OCI-M2 (cell line): Measurements from ENCODE around the gene PTDSS2.

Experiments
- DNase-seq: peaks from one replicate; lab custom pipeline; 2025; ENCODE audit not compliant: unreplicated experiment; lab: John Stamatoyannopoulos, UW

PTDSS2 gene

GRCh38 chr11:489610-490185 is 39.6 kb downstream of the PTDSS2 start:
- no peak for DNase-seq

DNA sequence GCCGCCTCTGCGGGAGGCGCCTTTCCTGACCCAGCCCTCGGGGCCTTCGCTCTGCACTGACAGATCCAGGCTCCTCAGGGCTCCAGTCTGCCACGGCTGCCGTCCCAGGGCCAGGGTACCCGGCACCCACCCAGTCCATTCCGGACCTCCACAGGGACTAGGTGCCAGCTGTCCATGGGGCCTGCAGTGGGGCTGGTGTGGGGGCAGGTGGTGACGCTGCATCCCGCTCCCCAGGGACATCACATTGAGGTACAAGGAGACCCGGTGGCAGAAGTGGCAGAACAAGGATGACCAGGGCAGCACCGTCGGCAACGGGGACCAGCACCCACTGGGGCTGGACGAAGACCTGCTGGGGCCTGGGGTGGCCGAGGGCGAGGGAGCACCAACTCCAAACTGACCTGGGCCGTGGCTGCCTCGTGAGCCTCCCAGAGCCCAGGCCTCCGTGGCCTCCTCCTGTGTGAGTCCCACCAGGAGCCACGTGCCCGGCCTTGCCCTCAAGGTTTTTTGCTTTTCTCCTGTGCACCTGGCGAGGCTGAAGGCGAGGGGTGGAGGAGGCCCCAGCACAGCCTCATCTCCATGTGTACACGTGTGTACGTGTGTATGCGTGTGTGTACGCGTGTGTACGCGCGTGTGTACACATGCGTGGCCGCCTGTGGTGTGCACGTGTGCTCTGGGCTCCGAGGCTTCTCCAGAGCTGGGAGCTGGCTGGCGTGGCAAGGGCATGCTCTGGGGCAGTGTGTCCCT is 40.3 kb downstream of the PTDSS2 start:
- DNase-seq = no peak

GRCh38 chr11:490930-491260 is 40.8 kb downstream of the PTDSS2 start:
- DNase-seq = no peak

DNA sequence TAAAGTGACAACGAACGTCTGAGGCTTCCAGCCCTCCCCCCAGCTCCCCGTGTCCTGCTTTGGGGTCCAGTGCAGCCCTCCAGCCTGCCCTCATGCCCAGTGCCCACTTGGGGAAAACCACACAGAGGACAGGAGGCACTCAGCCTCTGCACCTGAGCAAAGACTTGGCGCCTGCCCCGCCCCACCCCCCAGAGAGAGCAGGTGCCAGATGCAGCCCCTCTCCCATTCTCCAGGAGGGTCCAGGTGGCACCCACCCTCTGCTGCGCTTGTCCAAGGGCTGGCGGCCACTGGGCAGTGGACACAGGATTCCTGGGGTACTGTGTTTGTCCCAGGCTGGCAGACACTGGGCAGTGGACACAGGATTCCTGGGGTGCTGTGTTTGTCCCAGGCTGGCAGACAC is 41.3 kb downstream of the PTDSS2 start:
- DNase-seq = no peak

- DNase-seq = no peak
Measured at GRCh38 chr11:492427-493226, 42.5 kb downstream of the PTDSS2 start.

- DNase-seq = no peak
Measured at GRCh38 chr11:494761-495536, 44.9 kb downstream of the PTDSS2 start.

- no peak for DNase-seq
Measured at GRCh38 chr11:495537-495931, 45.5 kb downstream of the PTDSS2 start.

DNA sequence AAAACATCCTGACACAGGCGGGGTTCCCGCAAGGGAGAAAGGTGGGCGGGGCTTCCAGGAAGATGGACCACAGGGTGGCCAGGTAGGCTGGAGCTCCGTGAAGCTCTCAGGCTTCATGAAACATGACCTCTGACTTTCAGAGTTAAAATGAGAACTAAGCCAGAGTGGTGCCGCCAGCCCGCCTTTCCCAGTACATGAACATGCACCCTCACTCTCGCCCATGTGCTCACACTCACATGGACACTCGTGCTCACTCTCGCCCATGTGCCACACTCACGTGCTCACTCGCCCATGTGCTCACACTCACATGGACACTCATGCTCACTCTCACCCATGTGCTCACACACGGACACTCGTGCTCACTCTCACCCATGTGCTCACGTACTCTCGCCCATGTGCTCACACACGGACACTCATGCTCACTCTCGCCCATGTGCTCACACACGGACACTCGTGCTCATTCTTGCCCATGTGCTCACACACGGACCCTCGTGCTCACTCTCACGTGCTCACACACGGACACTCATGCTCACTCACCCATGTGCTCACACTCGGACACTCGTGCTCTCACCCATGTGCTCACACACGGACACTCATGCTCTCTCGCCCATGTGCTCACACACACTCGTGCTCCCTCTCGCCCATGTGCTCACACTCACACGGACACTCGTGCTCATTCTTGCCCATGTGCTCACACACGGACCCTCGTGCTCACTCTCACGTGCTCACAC is 46.9 kb downstream of the PTDSS2 start:
- no peak for DNase-seq

DNA sequence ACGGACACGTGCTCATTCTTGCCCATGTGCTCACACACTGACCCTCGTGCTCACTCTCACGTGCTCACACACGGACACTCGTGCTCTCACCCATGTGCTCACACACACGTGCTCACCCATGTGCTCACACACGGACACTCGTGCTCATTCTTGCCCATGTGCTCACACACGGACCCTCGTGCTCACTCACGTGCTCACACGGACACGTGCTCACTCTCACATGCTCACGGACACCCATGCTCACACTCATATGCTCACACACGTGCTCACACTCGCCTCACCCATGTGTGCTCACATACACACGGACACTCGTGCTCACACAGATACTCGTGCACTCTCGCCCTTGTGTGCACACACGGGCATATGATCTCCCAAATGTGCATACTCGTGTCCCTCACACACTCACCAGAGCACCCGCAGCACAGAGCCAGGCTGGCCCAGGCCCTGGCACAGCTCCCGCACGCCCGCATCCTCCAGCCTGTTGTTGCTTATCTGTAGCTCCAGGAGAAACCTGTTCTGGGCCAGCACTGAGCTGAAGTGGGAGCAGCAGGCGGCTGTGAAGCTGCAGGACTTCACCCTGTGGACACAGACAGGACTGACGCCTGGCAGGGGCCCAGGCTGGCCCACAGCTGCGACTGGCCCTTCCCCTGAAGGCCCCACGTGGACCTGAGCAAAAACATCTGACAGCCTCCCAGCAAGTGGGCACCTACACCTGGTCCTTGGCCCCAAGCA is 47.7 kb downstream of the PTDSS2 start:
- DNase-seq = no peak

GRCh38 chr11:498297-499181 is 48.5 kb downstream of the PTDSS2 start:
- DNase-seq = no peak

- no peak for DNase-seq
Measured at GRCh38 chr11:499201-500076, 49.4 kb downstream of the PTDSS2 start.

DNA sequence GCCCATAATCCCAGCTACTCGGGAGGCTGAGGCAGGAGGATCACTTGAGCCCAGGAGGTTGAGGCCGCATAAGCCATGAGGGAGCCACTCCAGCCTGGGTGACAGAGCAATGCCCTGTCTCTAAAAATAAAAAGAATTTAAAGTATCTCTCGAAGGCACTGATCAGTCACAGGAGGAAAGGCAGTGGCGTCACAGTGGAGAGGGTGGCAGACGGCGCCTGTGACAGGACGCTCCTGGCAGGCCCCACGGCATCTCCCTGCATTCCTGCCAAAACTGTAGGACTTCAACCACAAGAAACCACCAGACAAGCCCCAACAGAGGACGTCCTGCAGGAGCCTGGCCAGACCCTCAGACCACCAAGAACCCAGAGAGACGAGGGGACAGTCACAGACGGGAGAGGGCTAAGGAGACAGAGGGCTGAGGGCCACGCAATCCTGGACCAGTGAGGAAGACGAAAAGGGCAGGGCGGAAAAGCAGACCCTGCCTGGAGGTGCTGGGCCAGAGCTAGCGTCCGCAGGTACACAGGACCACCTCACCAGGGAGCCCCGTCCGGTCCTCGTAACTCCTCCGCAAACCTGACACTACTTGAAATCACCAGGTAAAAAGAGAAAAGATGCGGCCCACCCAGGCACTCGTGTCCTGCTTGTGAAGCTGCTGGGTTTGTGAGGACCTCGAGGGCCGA is 51.1 kb downstream of the PTDSS2 start:
- no peak for DNase-seq

DNA sequence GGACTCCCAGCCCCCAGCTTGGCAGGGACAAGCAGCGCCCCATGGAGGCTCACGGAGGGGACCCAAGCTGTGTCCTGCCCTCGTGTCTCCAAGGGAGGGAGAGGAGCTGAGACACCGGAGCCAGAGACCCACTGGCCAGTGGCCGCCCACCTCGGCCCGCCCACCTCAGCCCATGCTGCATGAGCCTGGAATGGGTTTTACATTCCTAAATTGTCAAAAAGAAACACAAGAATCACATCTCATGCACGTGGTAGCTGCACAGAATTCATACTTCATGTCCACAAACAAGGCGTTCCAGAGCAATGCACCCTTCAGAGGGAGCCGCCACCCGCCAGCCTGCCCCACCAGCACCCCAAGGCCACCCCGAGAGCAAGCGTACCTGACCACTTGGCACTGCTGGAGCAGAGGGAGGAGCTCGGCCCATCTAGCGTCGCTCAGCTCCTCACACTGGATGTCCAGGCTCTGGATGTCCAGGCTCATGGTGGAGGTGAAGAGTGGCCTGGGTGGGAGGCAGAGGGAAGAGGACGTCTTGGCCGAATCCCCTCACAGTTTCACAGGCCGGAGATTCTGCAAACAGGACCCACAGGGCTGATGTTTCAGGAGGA is 51.7 kb downstream of the PTDSS2 start:
- no peak for DNase-seq

DNA sequence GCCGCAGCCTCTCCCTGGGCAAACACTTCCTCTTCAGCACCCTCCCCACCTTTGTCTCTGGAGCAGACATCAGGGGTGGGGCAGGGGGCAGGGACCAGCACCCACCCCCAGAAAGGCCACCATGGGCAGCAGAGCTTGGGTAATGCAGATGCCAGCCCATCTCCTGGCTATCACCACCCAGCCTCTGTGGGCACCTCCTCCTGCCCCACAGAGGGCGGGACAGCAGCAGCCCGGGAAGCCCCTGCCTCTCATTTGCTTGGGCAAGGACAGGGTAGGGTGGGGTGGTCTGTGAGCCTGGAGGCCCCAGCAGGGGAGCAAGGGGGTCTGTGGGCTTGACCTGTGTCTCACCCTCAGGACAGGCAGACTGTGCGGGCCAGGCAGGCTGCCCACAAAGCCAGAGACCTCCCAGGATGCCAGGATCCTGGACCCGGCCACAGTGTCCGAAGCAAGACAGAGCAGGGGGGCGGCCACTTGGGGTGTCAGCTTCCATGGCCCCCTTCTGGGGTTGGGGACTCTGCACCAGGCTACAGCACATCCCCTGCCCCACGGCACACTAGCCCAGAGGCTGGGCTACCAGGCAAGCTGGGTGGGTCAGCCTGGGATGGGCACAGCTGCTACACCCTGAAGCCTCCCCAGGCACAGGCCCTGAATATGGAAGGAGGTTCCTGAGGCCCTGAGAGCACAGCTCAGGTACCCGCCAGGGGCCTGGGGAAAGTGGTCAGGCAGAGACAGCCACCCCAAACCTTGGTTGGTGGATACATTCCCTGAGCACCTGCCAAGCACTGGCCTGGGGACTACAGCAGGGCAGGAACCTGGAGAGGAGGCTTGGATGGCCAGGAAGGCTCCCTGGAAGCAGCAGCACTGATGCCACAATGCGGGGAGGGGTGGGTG is 52.5 kb downstream of the PTDSS2 start:
- no peak for DNase-seq

- DNase-seq = no peak
Measured at GRCh38 chr11:503179-503981, 53.3 kb downstream of the PTDSS2 start.
